HG03565 (cell line): Measurements from ENCODE around the gene KIF6.
"Not testable (repeated sequence)": the region's sequence is repeated elsewhere in the genome, so short reads cannot be mapped to it uniquely, and the experiment has no call there.

ENCODE experiments used
- ATAC-seq: cut with Tn5 transposase; IDR thresholded peaks from one replicate; pipeline ENCODE4 v1.9.1; 2021; ENCODE audit warnings: mild to moderate bottlenecking, moderate library complexity; ENCODE audit not compliant: unreplicated experiment

Gene KIF6

GRCh38 chr6:39508515-39508914 is 216.7 kb downstream of the KIF6 start:
- ATAC-seq = no peak

- no peak for ATAC-seq
Observed at GRCh38 chr6:39507331-39507998, 217.7 kb downstream of the KIF6 start.

GRCh38 chr6:39502362-39502955 is 222.7 kb downstream of the KIF6 start:
- not testable (repeated sequence) for ATAC-seq

GRCh38 chr6:39499053-39499452 is 226.2 kb downstream of the KIF6 start:
- ATAC-seq = no peak

- ATAC-seq = no peak
Observed at GRCh38 chr6:39498096-39498495, 227.1 kb downstream of the KIF6 start.

GRCh38 chr6:39496915-39497314 is 228.3 kb downstream of the KIF6 start:
- ATAC-seq = no peak

- ATAC-seq = no peak
Observed at GRCh38 chr6:39496456-39496855, 228.8 kb downstream of the KIF6 start.

GRCh38 chr6:39495640-39496039 is 229.6 kb downstream of the KIF6 start:
- no peak for ATAC-seq

GRCh38 chr6:39494998-39495397 is 230.2 kb downstream of the KIF6 start:
- no peak for ATAC-seq

GRCh38 chr6:39493777-39494176 is 231.4 kb downstream of the KIF6 start:
- ATAC-seq = no peak

- ATAC-seq = no peak
Observed at GRCh38 chr6:39493174-39493573, 232.0 kb downstream of the KIF6 start.

GRCh38 chr6:39490108-39490507 is 235.1 kb downstream of the KIF6 start:
- ATAC-seq = no peak

GRCh38 chr6:39488255-39488879 is 236.8 kb downstream of the KIF6 start:
- ATAC-seq = no peak

GRCh38 chr6:39484276-39484675 is 240.9 kb downstream of the KIF6 start:
- ATAC-seq = no peak

- ATAC-seq = not testable (repeated sequence)
Observed at GRCh38 chr6:39479819-39480218, 245.4 kb downstream of the KIF6 start.

- ATAC-seq = no peak
Observed at GRCh38 chr6:39476670-39477069, 248.5 kb downstream of the KIF6 start.

- ATAC-seq = no peak
Observed at GRCh38 chr6:39476151-39476550, 249.1 kb downstream of the KIF6 start.

- peak; percentile 38 for ATAC-seq
Observed at GRCh38 chr6:39471954-39472659, 253.1 kb downstream of the KIF6 start.

- no peak for ATAC-seq
Observed at GRCh38 chr6:39470506-39470905, 254.7 kb downstream of the KIF6 start.

- ATAC-seq = no peak
Observed at GRCh38 chr6:39468385-39468784, 256.8 kb downstream of the KIF6 start.

- no peak for ATAC-seq
Observed at GRCh38 chr6:39466631-39467030, 258.6 kb downstream of the KIF6 start.

- ATAC-seq = no peak
Observed at GRCh38 chr6:39465539-39465938, 259.7 kb downstream of the KIF6 start.
